DMS153 treated with DMSO at 0.1 percent for 48 hours (cell line): ENCODE results near the gene COL11A2.
A peak's percentile ranks its signal among the peaks of the same experiment; 100 is the strongest.

ENCODE experiments used
- DNase-seq: peaks from one replicate; lab custom pipeline; 2025; ENCODE audit not compliant: unreplicated experiment; lab: John Stamatoyannopoulos, UW

COL11A2 gene

DNA sequence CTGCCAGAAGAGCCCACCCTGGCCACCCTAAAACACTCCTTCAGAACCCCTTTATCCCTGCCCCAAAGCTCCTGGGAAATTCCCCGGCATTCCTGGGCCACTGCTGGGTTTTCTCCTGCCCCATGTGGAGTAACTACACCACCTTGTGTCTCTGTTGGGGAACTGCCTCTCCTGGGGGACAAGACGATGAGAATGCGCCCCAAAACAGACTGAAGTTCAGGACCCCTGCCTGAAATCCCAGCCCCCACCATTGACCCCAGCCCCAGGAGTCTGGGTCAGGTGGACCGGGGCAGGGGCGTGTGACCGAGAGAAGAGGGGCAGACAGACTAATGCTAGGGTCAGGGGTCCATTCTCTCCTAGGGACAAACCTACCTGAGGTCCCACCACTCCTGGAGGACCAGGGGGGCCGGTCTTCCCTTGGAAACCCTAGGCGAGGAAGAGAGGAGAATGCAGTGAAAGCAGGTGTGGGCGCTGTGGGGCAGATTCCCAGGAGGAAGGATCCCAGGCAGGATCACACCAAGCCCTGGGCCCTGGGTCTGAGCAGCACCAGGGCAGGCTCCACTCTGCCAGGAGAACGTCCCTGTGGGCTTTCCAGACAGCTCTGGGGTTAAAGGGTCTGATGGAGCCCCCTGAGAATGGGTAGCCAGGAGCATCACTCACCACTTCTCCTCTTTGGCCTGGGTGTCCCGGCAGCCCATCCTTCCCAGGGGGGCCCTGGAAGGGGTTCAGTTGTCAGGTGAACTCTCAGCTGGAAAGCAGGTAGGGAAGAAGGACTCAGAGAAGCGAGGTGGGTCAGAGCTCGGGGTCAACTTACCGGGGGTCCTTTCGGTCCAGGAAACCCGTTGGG, 19.4 kb downstream of the COL11A2 start:
- DNase-seq, result no peak

DNA sequence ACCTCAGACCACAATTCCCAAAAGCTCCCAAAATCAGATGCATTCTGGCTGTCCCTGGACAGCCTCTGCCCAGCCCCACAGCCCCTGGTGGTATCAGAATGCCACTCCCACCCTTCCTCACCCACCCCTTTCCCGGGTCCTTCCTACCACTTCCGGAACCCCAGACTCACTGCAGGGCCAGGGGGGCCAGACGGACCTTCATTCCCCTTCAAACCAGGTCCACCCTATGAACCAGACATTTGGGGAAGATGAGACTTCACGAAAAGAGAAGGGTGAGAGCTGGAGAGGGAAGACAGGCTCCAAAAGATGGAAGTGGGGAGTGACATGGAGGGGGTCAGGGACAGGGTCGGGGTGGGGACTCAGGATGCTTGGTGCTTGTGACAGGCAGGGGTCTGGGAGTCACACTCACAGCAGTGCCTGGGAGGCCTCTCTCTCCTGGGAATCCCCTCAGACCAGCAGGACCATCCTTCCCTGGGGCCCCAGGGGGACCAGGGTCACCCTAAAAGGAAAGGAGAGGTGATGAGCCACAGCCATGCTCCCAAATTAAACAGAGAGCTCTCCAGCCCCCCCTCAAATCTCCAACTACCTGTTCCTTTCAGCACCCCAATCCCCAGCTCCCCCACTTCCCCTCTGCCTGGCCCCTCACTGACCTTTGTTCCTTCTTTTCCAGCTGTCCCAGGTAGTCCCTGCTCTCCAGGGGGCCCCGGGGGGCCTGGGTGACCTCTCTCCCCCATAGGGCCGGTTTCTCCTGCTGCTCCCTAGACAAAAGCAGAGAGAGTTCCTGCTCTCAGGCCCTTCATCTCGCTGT, 20.2 kb downstream of the COL11A2 start:
- no peak for DNase-seq

DNA sequence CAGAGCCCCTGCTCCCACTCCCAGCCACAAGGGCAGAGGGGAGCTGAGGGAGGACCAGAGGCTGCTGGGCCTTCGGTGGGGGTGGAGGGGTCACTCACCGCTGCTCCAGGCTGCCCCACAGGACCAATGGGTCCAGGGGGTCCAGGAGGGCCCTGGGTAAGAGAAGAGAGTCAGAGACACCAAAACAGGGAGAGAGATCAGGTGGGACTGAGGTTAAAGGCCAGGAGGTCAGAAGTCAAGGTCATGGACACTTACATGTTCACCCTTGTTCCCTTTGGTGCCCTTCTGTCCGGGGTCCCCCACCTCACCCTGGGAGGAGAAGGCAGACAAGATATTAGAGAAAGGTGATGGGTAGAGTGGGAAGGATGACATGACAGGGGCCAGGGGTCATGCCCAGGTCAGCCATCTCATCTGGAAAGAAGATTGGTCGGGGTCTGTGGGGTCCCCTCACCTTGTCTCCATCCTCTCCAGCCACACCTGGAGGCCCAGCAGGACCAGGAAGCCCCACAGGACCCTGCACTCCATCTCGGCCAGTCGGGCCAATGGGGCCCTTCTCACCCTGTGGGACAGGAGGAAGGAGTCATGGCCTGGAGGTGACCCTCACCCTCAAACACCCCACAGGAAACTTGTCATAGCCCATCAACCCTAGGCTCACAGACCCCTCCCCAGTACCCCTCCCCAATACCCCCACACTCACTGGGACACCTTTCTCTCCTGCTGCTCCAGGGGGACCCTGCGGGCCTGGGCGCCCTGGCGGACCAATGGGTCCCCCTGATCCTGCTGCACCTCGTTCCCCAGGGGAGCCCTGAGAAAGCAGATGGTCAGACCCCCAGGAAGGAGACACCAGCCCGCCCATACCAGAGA, 21.0 kb downstream of the COL11A2 start:
- DNase-seq, result no peak

DNA sequence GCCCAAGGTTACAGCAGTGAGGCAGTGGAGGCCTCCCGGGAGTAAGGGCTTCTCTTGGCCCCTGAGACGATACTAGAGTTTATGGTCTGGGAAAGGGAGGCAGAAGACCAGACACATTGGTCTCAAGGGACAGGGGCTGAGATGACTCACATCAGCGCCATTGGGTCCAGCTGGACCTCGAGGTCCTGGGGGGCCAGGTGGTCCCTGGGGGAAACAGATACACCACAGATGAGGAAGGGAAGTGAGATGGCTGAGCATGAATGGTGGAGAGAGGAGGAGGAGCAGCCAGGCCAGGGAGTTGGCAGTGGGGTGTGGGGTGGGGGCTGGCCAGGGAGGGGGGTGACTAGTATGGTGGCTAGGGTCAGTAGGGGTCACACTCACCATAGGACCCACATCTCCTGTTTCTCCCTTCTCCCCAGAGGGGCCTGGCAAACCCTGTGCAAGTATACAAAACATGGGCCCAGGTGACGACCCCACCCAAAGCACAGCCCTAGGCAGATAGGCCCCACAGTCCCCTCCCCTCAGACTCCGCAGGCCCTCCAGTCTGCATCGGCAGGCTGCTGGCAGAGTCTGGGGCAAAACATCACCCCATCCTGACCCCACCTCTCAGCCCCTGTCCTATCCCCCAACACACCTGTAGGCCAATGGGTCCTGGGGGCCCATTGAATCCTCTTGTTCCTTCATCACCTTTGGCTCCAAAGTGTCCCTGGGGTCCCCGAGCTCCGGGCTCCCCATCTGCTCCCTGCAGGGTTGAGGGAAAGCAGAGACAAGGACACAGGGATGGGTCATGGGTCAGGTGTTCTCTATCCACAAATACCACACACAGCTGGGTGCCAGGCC, 21.9 kb downstream of the COL11A2 start:
- no peak for DNase-seq

DNA sequence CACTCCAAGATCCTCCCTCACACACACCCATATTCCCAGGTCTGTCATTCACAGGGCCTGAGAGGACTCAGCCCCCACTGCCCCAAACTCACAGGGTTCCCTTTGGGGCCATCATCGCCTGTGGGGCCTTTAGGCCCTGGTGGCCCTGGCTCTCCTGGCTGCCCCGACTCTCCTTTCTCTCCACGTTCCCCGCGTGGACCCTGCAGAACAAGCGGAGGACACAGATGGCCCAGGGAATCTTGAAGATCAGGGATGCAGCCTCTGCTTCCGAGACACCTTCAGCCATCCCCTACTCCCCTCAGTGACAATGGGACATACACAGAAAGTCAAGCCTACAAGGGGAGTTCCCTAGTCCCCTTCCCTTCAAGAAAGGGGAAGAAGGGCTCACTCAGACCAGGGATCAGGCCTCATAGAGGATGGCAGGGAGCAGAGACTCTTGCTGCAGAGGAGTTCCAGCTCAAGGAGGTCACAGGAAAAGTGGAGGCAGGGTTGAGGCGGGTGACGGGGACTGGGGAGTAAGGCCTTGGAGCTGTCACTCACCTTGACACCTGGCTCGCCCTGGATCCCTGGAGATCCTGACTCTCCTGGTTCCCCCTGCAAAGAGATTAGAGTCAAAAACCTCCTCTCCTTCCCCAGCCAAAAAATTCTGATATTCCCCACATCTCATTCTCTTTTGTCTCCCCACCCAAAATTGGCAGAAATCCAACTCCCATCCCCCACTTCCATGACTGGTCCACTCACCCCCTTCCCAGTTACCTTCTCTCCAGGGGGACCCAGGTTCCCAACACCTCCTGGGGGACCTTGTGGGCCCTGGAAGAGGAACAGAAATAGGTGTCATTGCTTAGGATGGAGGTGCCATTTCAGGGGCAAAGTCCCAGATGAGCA, 22.7 kb downstream of the COL11A2 start:
- no peak for DNase-seq

DNA sequence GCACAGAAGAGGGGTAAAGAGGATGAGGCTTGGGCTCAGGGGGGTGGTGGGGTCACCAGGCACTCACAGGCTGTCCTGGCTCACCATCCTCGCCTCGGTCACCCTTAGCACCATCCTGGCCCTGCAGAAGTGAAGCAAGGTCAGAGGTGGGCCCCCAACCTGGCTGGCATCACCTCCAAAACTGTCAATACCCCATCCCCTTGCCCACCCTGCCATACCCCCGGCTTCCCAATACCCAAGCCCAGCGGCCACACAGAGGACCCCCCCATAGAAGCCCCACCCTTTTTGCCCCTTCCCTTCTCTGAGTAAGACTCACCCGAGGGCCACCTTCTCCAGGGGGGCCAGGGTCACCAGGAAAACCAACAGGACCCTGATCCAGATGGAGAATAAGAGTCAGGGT, 23.6 kb downstream of the COL11A2 start:
- DNase-seq, result no peak

DNA sequence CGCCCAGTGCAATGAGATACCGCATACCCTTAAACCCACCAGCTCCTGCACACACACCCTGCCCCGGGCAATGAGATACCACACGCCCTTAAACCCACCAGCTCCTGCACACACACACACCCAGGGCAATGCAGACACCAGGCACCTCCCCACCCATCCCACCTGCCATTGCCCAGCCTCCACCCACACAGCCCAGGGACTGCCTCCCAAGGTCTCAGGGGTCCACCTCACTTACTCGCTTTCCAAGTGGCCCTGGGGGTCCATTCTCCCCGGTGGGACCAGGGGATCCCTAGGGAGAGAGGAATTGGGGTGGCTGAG, 24.0 kb downstream of the COL11A2 start:
- DNase-seq, result no peak

DNA sequence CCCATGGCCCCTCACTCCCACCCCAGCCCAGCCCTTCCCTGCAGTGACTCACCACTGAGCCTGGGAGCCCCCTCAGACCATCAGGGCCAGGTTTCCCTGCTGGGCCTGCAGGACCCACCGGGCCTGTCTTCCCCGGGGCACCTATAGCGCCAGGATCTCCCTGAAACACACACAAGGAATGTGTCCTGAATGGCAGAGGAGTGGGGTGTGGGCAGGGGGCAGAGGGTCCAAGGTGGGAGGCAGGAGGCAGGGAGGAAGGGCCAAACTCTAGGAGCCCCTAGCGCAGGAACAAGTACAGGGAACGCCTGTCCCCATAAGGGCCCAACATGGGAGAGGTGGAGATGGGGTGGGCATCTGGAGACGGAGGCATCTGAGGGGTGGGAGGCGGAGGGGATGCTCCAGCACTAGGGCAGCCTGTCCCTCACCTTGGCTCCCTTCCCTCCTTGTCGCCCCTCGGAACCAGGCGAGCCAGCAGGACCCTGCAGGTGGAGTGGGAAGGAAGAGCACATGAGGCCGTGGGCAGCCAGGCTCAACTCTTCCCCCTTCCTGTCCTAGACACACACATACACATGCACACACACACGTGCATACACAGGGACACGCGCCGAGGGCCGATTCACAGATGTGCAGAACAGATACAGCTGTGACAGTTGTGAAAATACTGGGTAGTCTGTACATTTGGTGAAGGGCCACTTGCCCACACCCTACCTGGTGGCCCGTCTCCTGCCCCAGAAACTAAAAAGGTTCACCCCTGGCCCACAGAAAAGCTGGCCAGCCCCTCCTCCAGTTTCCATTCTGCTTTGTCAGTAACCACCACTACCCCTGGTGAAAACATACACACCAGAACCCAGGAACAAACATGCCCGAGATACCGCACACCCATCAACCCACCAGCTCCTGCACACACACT, 24.6 kb downstream of the COL11A2 start:
- no peak for DNase-seq

DNA sequence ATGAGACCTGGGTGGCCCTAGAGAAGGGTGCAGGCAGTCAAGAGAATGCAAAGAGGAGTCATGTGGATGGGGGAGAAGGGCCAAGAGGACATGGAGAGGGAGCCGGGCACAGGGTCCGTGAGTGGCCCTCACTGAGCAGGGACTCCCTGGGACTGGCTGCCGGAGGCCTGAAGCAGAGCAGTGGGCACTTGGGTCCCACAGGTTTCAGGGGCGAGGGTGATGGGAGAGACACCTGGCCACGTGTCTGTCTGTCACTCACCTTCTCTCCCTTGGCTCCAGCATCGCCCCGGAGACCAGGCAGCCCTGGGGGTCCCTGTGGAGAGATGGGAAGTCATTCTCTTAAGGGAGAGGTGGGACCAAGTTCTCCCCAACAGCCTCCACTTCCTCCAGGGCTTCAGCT, 25.5 kb downstream of the COL11A2 start:
- DNase-seq, result no peak

DNA sequence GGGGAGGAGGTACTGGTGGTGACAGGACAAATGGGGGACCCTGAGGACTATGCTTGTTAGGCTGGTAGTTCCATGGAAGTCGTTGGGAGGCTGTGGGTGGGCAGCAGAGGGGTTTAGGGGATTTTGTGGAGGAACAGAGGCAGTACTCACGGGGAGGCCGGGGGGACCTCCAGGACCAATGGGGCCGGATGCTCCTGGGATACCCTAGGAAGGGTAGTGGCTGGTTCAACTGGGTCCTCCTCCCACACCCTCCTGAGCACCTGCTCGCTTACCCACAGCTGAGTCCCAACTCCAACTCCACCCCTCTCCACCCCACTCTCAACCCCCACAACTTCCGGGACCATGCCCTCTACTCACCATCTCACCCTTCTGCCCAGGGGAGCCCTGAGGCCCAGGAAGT, 25.9 kb downstream of the COL11A2 start:
- DNase-seq, result no peak

DNA sequence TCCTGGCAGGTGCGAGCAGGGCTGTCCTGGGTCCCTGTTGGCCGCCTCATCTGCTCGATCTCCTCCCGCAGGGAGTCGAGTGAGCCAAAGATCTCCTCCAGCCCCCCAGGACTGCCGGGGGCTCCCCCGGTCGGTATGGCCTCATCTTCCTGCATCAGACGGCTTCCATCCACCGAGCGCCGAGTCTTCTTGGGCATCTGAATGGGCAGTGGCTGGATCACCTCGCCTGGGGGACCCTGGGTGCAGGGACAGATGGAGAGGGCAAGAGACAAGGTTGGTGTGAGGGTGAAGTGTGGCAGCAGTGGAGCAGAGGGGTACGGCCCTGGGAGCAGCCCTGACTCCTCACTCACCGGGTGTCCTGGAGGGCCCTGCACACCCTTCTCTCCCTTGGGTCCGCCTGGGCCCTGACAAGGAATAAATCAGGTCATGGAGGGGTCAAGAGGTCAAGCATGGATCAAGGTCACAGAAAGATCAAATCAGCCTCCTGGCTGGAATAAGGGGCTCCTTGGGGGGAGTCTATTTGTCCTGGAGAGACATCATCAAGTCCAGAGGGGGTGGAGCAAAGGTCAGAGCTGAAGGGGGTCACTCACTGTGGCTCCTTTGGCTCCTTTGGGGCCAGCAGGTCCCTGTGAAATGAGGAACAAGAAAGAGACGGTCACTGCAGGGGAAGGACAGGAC, 26.5 kb downstream of the COL11A2 start:
- no peak for DNase-seq

DNA sequence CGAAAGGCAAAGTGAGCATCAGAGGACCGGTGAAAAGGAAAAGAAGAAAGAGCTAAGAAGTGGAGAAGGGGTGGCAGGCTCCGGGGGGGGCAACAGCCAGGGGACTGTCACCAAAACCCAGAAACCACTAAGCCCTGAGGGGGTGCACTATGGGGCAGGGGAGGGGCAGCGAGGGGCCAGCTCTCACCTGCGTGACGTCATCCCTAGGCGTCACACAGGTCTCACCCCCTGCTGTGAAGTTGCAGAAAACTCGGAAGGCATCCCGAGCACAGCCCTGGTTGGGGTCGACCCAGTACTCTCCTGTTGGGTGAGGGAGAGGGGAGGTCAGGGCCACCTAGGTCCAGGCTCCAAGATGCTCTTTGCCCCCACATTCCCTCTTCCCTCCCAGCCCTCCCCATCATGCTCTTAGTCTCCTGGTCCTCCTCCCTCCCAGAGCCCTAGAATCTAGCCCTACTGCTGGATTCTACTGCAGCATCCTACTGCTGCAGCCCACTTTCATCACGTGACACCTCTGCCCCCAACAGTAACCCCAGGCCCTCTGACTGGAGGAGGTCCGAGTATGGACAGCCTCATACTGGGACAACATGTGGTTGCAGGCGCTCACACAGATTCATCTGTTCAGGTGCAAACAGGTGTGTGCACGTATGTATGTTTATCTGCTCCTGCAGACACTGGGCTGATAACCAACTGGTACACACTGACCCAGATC, 27.4 kb downstream of the COL11A2 start:
- no peak for DNase-seq

DNA sequence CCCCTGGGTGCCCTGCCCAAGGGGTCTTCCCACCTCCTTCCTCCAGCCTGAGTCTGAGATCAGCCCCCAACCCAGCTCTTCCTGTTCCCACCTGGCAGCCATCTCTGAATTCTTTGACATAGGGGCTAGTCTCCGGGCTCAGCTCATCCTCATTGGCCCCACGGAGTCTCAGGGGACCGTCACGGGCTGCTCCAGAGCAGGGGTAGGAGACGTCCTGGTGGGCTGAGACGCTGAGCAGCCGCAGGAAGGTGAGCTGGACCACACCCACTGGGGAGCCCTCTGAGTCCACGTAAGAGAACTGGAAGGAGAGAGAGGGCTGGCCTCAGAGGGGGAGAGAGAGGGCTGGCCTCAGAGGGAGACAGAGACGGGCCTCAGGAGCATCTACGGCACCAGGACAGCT, 28.1 kb downstream of the COL11A2 start:
- DNase-seq, result no peak

DNA sequence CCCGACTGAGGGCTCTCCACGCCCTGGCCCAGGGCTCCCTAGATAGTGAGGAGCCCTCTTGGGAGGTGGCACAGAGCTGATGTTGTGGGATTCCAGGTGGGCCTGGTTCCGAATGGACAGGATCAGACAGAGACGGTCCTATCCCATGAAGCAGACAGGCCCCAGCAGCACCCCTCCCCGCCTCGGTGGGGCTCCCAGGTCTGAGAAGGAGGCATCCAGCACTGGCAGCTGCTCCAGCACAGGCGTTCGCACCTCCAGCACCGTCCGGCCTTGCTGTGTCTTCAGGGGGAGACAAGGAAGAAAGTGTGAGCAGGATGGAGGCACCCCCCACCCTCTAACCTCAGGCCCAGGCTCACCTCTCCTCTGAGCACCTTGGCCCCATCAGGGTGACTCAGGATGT, 28.7 kb downstream of the COL11A2 start:
- no peak for DNase-seq

DNA sequence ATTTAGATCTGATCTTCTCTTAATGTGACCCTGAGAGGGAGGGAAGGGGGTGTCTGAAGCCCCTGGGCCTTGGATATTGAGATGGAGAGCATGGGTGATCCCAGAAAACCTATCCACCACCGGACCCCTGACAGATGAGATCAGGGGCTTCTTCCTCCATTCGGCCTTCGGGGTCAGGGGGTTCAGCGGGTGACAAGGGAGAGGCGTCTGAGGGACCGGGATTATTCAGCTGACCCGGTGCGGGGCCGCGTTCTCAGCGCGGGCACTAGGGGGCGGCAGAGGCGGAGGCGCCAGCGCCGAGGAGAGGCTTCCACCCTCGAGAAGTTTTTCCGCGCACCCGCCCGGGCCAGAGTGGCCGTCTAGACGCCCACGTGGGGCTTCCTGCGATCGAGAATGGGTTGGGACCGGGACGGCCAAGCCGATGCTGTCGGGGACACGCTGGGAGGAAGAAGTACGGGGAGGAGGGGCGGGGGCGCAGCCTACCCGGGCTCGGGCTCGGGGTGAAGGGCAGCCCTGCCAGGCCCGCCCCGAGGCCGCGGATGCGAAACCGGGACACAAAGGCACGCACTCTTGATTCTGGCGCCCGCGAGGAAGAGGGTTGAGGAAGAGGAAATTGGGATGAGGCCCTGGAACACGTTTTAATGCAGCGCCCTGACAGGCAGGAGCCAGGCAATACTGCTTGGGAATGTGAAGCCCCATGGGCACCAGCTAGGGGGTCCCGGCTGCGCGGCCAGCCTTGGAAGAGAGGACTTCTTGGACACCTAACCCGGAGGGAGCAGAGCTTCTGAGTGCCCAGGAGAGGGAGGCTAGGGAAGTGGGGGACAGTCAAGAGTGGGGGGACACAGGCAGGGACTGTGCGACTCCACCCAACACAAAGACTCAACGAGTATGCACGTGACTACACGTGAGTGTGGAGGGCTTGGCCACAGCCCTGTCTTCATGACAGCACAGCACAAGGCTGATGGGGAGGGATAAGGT, 30.6 kb downstream of the COL11A2 start:
- DNase-seq, result peak; percentile 29

DNA sequence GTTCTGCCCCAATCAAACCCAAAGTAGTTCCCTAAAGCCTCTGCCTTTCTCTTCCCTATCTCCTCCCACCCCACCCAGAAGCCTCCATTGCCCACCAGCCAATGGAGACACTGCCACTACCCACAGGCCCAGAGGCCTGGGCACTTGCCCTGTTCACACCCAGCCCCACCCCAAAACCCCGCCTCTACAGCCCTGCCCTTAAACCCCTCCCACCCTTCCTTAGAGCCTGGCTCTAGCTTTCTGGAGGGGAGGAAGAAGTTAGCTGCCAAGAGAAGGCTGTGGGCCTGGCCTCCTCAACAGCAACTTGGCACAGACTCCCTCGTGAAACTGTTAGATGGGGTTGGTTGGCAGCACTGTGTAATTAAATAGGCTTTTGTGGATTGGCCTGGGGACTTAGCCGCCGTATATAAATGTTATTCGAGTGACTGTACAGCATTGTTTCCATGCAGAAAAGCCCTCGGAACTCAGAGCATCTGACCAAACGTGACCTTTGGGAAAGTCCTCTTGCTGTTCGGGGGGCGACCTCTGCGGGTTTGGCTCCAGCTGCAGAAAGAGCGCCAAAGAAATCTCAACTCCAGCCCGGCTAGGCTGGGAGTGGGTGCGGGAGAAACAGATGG, 31.4 kb downstream of the COL11A2 start:
- DNase-seq, result no peak
